GM03348 (cell line): ENCODE measurements around the gene SENP3.
A peak's percentile ranks its signal among the peaks of the same experiment; 100 is the strongest.
"Not testable (repeated sequence)": the region's sequence is repeated elsewhere in the genome, so short reads cannot be mapped to it uniquely, and the experiment has no call there.

Experiments used
- DNase-seq: peaks from one replicate; pipeline ENCODE4 v3.0.0; 2012; ENCODE audit warnings: low spot score

The SENP3 gene

GRCh38 chr17:7597561-7597960 lies 35.8 kb downstream of the SENP3 start:
- DNase-seq: not testable (repeated sequence)

GRCh38 chr17:7606280-7606679 lies 44.6 kb downstream of the SENP3 start:
- DNase-seq: no peak

GRCh38 chr17:7610641-7611040 lies 48.9 kb downstream of the SENP3 start:
- no peak for DNase-seq

- DNase-seq: no peak
These were observed 50.0 kb downstream of the SENP3 start for GRCh38 chr17:7611635-7612293.

- no peak for DNase-seq
These were observed 50.5 kb downstream of the SENP3 start for GRCh38 chr17:7612294-7612640.

- DNase-seq: no peak
These were observed 52.2 kb downstream of the SENP3 start for GRCh38 chr17:7613769-7614424.

- peak; percentile 100 for DNase-seq
These were observed 52.9 kb downstream of the SENP3 start, which contains the start of gene FXR2 for GRCh38 chr17:7614425-7615264. FXR2 (minus strand) TSS chr17:7614897; CDS start chr17:7614532, 365 bp downstream.

GRCh38 chr17:7615265-7615747 lies 53.6 kb downstream of the SENP3 start:
- no peak for DNase-seq

- no peak for DNase-seq
These were observed 56.9 kb downstream of the SENP3 start for GRCh38 chr17:7618608-7619007.

GRCh38 chr17:7620835-7621234 lies 59.1 kb downstream of the SENP3 start:
- DNase-seq: no peak
